ENCODE results near the gene DNAH17. TPM values are rescaled to one million over a fixed set of nuclear protein-coding genes. Genes with fewer than 3 reads are reported as not detected.

DNAH17 gene
- total RNA-seq, 1 donor from 2014 or later: under 0.01 TPM

GRCh38 chr17:78494696-78495330 lies 82.4 kb downstream of the DNAH17 start:
- Histone ChIP-seq H3K4me3 (ENCODE audit: low read depth, low read length) (no peak overlapping the region), H3K36me3 (ENCODE audit: control insufficient read depth, insufficient read depth, low read length) (no peaks in the 10 kb centered on the region), H3K27me3 (ENCODE audit: control insufficient read depth, insufficient read depth, low read length) (peaks cover 4% of the 10 kb centered on the region)
- DNase-seq (ENCODE audit: low read depth) (no peak), FAIRE-seq (no peak)
- no peak for TF ChIP-seq CTCF (IDR thresholded peaks at IDR 0.05; ENCODE audit: insufficient read depth, low read length, severe bottlenecking)

GRCh38 chr17:78493853-78494695 lies 83.1 kb downstream of the DNAH17 start:
- Histone ChIP-seq H3K36me3 (ENCODE audit: control insufficient read depth, insufficient read depth, low read length) (no peaks in the 10 kb centered on the region), H3K27me3 (ENCODE audit: control insufficient read depth, insufficient read depth, low read length) (peaks cover 6% of the 10 kb centered on the region), H3K4me3 (ENCODE audit: low read depth, low read length) (no peak overlapping the region)
- no peak for DNase-seq (ENCODE audit: low read depth)
- no peak for TF ChIP-seq CTCF (IDR thresholded peaks at IDR 0.05; ENCODE audit: insufficient read depth, low read length, severe bottlenecking)
- FAIRE-seq: no peak

GRCh38 chr17:78493450-78493849 lies 83.7 kb downstream of the DNAH17 start:
- no peak for TF ChIP-seq CTCF (IDR thresholded peaks at IDR 0.05; ENCODE audit: insufficient read depth, low read length, severe bottlenecking)
- DNase-seq (ENCODE audit: low read depth) (no peak), FAIRE-seq (no peak)
- peaks cover 5% of the 10 kb centered on the region for H3K27me3 ChIP-seq (ENCODE audit: control insufficient read depth, insufficient read depth, low read length)
- H3K36me3 ChIP-seq (ENCODE audit: control insufficient read depth, insufficient read depth, low read length): no peaks in the 10 kb centered on the region
- H3K4me3 ChIP-seq (ENCODE audit: low read depth, low read length): no peak overlapping the region

- Histone ChIP-seq H3K4me3 (ENCODE audit: low read depth, low read length) (no peak overlapping the region), H3K36me3 (ENCODE audit: control insufficient read depth, insufficient read depth, low read length) (no peaks in the 10 kb centered on the region), H3K27me3 (ENCODE audit: control insufficient read depth, insufficient read depth, low read length) (peaks cover 6% of the 10 kb centered on the region)
- FAIRE-seq (no peak), DNase-seq (ENCODE audit: low read depth) (no peak)
- TF ChIP-seq CTCF (IDR thresholded peaks at IDR 0.05; ENCODE audit: insufficient read depth, low read length, severe bottlenecking): no peak
Observed at GRCh38 chr17:78492116-78492799, 84.9 kb downstream of the DNAH17 start.

- Histone ChIP-seq H3K27me3 (ENCODE audit: control insufficient read depth, insufficient read depth, low read length) (peaks cover 6% of the 10 kb centered on the region), H3K4me3 (ENCODE audit: low read depth, low read length) (no peak overlapping the region), H3K36me3 (ENCODE audit: control insufficient read depth, insufficient read depth, low read length) (no peaks in the 10 kb centered on the region)
- DNase-seq (ENCODE audit: low read depth) (no peak), FAIRE-seq (no peak)
- no peak for TF ChIP-seq CTCF (IDR thresholded peaks at IDR 0.05; ENCODE audit: insufficient read depth, low read length, severe bottlenecking)
Observed at GRCh38 chr17:78491236-78492115, 85.7 kb downstream of the DNAH17 start.

All from bronchial epithelial cell (primary cell).